KG1 (cell line): Measurements from ENCODE around the gene RGS12.

Experiments used
- DNase-seq: peaks from one replicate; lab custom pipeline; 2025; lab: John Stamatoyannopoulos, UW

Gene RGS12

DNA sequence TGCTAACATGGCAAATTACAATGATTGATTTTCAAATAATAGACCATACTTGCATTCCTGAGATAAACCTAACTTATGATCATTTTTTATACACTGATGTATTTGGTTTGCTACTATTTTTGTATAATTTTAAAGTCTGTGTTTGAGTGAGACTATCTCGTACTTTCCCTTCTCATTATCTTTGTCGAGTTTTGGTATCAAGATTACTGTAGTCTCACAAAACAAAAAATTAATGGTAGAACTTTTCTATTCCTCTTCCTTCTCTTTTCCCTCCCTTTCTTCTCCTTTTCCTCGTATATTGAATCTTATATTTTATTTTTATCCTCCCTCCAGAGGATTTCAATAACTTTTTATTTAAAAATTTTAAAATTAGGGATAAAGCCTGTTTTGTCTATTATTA, 41.5 kb downstream of the RGS12 start:
- no peak for DNase-seq

DNA sequence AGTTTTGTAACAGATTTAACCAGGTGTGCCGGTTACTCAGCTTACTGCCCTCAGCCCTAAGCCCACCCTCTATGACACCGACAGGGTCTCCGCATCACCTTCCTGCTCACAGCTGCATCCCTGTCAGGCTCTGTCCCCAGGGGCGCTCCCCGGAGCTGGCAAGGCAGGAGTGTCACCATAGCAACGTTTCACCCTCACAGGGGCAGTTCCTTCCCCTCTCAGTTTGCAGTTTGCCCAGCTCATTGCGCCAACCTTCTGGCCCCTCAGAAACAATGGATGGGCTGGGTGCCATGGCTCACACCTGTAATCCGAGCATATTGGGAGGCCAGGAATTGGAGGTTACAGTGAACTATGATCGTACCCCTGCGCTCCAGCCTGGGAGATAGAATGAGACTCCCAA, 42.6 kb downstream of the RGS12 start:
- DNase-seq: no peak

DNA sequence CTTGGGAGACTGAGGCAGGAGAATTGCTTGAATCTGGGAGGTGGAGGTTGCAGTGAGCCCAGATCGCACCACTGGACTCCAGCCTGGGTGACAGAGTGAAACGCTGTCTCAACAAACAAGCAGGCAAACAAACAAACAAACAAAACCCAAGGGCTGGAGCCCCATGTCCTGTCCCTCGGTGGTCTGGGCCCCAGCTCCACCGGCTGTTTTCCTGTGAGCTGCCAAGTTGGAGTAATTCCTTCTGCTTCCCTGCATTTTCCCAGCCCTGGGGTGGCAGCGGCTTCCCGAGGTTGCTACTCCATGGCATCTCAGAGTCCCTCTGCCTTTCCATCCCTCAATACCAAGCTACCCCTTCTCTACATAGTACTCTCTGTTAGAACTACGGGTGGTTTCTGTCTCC, 43.2 kb downstream of the RGS12 start:
- DNase-seq: no peak

DNA sequence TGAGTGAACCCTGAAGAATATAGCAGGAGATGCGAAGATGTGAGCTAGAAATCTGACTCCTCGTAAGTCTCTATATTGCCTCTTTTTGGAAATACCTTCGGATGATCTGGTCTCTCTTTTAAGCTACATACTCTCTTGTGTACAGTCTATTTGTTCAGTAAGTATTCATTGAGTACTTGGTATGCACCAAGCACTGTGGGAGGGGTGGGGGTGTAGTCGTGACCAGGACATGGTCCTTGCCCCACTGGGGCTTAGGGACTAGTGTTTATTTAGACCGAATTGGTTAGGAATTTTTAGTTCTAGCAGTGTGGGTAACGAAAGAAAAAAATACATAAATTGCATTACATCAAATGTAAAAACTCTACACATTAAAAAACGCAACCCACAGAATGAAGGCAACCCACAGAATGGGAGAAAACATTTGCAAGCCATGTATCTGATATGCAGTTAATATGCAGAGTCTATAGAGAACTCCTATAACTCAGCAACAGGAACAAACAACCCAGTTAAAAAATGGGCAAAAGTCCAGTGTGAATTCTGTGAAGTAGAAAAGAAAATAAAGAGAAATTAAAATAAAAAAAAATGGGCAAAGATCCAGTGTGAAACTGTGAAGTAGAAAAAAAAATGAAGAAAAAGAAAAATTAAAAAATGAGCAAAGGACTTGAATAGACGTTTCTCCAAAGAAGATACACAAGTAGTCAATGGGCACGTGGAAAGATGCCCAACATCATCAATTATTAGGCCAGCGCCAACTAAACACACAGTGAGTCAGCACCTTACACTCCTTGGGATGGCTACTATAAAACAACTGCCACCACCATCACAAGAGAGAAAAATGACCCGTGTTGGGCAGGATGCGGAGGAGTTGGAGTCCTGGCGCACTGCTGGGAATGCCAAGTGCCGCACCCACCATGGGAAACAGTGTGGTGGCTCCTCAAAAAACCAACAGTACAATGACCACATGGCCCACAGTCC, 43.8 kb downstream of the RGS12 start:
- DNase-seq: no peak

DNA sequence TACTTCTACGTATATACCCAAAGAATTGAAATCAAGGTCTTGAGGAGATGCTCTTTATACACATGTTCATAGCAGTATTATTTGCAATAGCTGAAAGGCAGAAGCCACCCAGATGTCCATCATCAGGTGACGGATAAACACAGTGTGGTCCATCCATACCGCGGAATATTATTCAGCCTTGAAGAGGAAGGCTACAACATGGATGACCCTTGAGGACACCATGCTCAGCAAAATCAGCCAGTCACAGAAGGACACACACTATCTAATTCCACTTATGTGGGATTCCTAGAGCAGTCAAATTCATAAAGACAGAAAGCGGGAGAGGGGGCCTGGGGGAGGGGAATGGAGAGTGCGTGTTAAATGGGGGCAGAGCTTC, 44.5 kb downstream of the RGS12 start:
- no peak for DNase-seq

DNA sequence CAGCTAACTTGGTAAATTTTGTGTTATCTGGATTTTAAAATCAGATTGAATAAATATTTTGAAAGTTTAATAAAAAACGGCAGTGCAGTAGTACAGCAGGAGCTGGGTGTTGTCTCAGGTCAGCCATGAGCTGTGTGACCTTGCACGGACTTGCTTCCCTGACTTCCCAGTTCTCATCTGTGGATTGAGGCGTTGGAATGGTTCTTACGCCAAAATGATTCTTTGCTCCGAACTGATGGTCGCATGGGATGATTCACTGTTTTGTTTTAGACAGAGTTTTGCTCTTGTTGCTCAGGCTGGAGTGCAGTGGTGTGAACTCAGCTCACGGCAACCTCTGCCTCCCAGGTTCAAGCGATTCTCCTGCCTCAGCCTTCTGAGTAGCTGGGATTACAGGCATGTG, 45.0 kb downstream of the RGS12 start:
- no peak for DNase-seq

DNA sequence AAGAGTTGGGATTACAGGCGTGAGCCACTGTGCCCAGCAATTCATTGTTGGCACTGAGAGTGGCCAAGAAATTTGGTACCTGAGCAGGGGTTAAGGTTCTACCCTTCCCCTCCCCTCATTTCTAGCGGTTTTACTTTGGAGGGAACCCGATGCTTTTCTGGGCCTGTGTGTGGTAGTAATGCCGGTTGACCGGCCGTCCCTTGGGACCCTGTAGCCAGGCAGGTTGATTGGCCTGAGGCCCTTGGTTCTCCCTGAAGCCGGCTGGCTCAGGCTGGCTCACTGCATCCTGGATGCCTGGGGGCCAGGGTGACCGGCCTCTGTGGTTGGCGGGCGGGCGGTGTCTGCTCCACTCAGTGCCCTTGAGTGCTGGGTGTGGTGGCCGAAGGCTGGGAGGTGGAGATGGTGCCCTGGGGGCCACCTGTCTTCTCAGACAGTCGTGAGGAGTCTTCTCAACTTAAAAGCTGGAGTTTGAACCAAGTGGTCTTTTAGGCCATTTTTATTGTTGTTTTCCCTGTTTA, 45.6 kb downstream of the RGS12 start:
- no peak for DNase-seq

DNA sequence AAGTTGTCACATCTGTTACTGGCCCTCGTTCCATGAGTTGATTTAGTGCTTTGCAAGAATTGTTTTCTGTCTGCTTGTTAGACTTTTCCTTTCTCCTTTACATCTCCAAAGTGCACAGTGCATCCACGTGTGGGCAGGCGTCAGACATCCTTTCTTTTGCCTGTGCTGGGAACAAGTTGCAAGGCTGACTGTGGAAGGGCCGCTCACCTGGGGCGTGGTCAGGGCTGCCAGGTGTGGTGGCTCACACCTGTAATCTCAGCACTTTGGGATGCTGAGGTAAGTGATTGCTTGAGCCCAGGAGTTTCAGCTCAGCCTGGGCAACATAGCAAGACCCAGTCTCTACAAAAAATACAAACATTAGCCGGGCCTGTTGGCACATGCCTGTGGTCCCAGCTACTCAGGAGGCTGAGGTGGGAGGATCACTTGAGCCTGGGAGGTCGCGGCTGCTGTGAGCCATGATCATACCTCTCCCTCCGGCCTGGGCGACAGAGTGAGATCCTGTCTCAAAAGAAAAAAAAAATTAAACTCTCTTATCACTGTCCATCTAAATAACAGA, 46.2 kb downstream of the RGS12 start:
- no peak for DNase-seq

DNA sequence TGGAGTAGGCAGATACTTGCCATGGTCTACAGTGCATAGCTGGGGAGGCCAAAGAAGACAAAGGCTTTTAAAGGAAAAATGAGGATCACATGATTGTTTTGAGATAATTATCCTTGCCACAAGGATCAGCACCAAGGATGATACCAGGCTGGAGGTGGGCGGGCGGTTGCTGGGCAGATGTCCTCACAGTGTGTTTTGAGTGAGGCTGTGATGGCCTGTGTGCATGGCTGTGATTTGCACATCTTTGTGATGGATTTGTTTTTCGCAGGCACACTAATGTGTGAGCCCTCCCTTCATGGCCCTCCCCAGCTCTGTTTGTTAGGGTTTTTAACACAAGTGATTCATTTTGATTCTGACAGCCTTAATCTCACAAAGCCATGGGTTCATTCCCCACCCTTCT, 46.8 kb downstream of the RGS12 start:
- no peak for DNase-seq

DNA sequence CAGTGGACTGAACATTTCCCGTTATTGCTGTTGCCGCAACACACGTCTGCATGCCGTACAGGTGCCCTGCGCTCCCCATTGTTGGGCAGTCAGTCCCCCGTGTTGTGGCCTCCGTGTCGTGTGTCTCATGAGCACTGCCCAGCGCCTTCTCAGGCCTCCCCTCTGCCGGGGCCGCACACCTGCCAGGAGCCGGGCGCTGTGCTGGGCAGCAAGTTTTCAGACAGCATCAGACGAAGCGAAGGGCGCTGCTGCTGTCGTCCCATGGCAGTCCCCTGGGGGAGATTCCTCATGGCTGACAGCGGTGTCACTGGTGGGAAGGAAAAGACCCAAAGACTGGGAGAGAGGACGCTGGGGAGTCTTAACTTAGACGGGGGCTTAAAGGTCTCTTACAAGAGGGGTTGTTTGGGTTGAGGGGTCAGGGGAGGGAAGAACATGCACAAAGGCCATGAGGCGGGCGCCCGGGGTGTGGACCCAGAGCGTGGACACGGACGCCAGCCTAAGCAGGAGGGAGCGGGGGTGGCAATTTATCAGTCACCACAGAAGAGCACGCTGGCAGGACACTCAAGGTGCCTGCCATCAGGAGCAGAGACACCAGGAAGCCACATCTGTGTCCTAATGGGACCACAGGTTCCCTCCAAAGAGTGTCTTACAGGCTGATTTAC, 47.3 kb downstream of the RGS12 start:
- DNase-seq: no peak

DNA sequence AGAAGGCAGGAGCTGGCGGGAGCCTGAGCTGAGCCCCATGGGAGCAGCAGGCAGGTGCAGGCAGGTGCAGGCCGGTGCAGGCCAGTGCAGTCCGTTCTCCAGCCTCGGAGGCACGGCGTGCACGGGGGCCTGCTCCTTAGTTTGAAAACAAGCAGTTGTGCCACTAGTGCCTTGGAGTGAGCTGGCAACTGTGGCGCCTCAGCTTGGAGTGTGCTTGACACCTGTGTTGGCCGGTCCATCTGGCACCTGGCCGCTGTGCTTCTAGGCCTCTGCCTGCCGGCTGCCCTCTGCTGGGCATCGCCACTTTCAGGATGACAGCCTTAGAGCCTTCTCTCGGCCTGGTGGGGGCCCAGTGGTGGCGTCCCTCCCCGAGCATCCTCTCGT, 47.9 kb downstream of the RGS12 start:
- no peak for DNase-seq

DNA sequence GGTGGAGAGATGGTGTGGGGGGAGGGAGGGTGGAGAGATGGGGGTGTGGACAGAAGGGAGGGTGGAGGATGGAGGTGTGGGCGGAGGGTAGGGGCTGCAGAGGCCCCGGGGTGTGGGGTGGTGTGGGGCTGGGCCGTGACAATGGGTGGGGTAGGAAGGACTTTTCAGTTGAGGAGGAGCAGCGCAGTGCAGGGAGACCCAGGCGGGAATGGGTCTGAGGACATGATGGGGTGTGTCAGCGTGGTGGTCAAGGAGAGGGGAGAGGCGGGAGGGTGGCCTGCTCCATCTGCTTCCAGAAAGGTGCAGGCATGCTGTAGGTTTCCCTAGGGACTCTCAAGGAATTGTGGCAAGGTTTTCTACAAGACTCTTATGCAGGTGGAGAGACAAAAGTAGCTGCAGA, 48.9 kb downstream of the RGS12 start:
- DNase-seq: no peak

DNA sequence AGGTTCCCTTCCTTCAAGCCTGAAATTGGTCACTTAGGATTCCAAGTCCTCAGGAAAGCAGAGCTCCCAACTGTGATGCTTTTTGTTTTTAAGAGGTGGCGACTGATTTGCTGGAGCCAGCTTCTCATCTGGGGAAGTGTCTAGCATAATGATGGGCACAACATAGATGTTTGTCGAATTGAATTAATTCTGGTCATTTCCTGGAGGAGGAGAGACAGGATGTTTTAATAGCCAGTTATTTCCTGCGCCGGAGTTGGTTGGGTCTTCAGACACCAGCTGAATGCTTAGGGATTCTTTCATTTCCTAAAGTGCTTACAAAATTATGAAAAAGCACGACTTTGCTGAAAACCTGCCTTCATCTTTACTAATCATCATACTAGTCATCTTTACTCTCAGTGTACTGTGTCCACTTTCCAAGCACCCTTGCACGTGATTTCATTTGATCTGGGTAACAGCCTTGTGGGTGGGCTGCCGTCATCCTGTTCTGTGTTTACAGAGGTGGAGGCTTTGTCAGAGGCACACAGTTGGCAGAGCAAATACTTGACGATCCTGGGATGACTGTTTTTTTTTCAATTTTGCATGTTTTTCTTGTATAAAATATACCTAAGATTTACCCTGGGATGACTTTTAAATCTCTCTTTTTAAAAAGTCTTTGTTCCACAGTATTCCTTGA, 49.5 kb downstream of the RGS12 start:
- no peak for DNase-seq
